ENCODE measurements around the gene ICE1. TPM values are rescaled to one million over a fixed set of nuclear protein-coding genes. Genes with fewer than 3 reads are reported as not detected.
A peak's percentile ranks its signal among the peaks of the same experiment; 100 is the strongest.
"Not testable (repeated sequence)": the region's sequence is repeated elsewhere in the genome, so short reads cannot be mapped to it uniquely, and the experiment has no call there.

ICE1 gene
- total RNA-seq, 1 donor from 2014 or later = 57.6 TPM

DNA sequence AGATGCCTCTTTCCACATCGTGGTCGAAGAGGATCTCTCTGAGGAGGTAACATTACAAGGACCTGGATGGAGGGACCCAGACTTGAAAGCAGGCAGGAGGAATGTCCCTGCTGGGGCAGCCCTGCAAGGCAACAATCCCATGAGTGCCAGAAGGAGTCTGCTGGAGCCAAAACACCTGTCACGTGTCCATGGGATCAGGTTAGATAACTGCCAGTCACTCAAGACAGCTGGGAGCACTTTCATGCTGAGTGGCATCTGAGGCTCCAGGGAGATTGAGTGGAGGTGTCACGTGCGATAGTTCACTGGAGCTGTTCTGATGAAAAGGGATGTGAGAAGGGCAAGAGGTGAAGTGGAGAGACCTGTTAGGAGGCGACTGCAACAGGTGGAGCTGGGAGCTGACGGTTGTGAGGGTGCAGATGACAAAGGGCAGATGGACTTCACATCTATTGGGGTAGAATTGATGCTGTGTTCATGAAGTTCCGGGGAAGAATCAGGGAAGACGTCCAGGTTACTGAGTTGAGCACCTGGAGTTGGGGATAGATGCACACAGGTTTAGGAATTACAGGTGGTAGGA lies 68.4 kb downstream of the ICE1 start:
- no peak for DNase-seq

DNA sequence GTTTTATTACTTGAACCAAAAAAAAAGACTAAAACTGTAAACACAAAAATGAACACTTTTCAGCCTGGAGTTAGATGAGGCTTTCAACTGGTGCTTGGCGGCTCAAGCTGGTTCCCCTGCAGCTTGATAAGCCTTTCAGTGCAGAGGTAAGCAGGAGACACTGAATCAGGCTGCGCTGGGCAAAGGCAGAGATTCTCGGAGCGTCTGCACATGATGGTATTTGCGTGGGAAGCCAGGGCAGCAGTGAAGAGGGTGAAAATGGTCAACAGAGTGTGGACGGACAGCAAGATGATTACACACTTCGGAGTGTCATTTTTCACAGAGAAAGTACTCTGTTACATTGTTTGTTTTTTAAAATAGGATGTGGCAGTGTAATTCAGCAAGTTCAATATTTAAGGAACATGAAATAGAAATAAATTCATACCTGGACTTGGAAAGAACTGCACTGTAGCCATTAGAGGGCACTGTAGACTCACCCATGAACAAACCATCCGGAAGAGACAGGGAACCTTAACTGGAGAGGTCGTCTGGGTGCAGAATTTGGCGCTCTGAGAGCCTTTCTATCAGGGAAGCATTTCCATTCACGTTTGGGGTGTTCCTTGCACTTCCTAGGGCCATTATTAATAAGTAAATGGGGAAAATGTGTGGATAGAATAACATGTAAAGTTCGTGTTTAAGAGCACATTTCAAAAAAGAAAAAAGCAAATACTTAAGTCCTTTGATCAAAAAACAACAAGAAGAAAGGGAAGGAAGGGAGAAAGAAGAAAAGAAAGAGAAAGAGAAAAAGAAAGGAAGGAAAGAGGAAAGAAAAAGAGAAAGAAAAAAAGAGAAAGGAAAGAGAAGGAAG lies 69.8 kb downstream of the ICE1 start:
- no peak for DNase-seq

DNA sequence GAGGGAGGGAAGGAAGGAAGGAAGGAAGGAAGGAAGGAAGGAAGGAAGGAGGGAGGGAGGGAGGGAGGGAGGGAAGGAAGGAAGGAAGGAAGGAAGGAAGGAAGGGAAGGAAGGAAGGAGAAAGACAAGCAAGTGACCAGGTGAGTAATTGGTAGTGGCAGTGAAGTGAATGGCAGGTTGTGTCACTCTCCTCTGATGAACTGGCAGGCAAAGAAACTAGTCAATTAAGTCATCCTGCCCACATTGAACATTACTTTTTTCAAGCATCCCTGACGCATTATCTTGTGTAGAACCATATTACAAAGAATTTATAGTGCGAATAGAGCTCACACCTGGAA lies 70.4 kb downstream of the ICE1 start:
- not testable (repeated sequence) for DNase-seq

DNA sequence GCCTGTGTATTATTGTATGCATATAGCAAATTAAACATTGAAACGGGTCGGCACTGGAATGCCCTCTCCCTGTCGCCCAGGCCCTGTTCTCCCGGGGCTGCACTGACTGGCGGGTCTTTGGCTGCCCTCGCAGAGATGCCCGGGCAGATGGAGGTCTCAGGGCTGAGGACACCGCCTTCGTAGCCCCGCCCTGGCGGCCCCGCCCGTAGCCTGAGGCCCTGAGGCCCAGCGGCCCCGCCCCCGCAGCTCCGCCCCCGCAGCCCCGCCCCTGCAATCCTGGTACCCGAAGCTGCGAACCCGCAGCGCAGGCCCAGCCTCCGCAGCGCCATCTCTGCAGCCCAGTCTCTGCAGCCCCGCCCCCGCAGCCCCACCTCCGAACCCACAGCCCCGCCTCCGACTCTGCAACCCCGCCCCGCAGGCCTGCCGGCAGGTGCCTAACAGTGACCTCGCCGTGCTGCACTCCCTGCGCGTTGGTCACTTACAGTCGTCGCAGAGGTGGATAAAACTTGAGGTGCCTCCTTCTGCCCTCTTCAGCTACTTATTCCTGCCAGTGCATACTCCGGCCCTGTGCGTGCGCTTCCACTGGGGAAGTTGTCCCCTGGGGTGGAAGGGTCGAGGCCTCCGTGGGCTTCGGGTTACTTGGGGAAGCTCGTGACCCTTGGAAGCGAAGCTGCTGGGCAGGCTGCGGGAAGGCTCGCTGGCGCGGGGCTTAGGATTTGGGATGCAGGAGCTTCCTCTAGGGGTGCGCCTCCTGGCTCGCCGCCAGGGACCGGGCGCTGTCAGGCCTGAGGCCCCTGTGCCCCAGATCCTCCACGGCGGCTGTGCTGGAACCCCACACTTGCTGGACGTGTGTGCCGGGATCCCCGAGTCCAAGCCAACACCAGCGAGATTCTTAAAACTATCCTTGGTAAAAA lies 72.3 kb downstream of the ICE1 start:
- no peak for DNase-seq

DNA sequence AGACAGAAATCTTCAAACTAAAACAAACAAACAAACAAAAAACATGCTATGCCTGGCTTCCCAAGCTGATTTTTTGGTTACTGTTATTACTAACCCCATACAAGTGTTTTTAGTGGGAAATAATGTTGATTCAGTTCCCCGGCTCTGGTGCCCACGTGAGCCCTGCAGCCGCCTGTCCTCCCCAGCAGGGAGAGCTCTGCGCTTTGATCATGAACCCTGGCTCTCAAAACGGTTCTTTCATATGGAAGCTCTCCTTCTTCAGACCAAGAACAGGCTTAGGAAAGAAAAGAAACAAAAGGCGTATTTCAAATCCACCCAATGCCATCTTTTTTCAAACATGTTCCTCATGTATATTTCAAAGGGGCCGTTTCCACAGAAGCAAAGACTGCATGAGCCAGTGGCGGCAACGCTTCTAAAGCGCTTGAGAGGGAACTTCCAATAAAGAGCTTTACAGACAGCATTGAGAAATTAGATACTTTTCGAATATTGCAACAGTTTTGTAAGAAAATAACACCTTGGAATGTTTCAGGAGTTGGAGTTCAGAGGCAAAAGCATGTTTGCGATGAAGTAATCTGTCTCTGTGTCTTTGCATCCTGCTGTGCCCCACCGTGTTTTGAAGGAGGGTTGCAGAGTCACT lies 74.8 kb downstream of the ICE1 start:
- DNase-seq = peak; percentile 56

DNA sequence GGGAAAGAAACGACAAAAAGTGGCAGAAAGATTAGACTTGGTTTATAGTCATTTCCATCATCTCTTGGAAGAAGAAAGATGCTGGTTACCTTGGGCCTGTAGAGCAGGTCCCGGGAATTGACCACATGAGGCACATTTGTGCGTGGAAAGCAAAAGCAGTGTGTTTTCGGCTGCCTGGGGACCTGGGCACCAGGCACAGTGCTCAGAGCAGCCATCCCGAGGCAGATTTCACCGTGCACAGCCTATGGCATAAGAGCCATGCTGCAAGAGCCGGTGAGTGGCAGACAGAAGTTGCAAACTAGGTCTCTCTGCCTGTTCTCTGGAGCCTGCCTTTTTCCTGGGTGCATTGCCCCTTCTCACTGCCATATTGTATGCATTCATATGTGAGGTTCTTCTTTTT lies 77.0 kb downstream of the ICE1 start:
- DNase-seq = no peak

DNA sequence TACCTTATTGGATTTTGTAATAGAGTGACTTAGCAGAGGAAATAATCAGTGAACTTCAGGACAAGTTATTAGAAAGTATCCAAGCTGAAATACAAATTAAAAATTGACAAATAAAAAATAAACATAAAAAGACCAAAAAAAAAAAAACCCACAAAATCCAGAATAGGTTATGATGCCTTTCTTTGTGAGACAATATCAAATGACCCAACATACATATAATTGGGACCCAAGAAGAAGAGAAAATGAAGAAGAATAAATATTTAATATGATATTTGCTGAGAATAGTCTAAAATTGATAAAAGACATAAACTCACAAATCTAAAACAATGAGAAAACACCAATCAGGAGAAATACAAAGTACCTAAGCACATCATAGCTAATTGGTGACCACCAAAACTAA lies 81.8 kb downstream of the ICE1 start:
- DNase-seq = no peak

DNA sequence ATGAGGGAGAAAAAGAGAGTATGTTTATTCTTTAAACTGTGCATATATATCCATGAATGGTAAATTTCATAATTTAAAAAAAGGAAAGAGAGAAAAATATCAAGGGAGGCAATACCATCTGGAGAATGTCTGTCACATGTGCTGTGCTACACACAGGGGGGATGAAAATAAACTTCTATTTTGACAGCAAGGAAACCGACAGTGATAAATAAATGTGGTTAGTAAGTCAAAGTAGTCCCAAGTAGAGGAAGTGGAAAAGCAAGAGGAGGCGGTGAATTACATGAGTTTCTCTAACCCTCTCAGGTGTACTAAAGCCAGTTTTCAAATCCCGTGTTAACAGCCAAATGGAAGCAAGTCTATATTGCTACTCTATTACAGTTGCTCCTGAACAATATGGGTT lies 83.3 kb downstream of the ICE1 start:
- no peak for DNase-seq

DNA sequence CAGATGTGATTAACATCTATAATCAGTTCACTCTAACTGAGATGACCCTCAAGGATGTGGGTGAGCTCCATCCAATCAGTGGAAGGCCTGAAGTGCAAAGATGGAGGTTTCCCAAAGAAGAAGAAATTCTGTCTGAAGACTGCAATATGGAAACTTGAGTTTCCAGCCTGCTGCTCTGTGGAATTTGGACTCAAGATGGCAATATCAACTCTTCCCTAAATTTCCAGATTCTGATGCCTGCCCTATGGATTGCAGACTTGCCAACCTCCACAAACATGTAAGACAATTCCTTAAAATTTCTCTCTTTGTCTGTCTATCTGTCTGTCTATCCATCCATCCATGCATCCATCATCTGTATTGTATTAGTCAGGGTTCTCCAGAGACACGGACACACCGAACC lies 85.9 kb downstream of the ICE1 start:
- no peak for DNase-seq

DNA sequence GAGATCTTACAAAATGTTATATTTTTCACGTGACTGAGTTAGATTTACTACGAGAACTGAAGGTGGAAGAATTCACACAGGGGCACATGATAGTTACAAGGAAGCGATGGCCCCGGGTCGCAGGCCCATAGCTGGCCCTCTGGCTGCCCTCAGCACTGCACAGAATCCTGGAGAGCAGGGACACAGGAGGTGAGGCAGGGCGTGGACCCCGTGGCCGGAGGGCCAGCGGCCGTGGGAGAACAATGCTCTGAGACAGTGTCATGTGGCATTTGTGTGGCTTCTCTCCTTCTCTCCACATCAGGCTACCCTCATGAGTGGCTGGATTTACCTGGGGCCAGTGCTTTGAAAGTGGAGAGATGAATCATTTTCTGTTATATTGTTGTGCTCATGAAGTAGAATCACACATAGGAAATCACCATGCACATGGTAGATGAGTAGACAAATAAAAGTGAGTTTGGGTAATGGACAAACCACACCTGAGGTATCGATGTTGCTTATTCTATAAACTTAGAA lies 89.5 kb downstream of the ICE1 start:
- DNase-seq = no peak

DNA sequence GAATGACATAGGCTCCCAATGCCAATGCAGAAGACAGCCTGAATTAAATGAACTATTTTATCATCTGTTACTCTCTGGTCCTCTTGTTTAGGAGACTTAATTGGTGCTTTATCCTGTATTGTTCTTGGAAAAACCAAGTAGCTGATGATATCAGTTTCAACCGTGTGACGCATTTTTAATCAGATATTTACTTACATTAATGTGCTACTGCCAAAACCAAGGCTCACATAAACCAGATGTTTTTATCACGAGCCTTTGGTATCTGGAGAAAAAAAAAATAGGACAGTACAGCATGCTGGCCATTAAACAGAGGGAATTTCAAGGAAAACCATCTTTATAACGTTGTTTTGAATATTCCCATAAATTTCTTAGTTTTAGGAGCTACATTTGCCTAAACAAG lies 90.1 kb downstream of the ICE1 start:
- no peak for DNase-seq

DNA sequence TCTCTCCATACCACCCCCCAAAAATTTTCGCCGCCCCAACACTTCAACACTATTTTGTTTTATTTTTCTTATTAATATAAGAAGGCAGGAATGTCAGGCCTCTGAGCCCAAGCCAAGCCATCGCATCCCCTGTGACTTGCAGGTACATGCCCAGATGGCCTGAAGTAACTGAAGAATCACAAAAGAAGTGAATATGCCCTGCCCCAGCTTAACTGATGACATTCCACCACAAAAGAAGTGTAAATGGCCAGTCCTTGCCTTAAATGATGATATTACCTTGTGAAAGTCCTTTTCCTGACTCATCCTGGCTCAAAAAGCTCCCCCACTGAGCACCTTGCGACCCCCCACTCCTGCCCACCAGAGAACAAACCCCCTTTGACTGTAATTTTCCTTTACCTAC lies 98.1 kb downstream of the ICE1 start:
- DNase-seq = not testable (repeated sequence)

DNA sequence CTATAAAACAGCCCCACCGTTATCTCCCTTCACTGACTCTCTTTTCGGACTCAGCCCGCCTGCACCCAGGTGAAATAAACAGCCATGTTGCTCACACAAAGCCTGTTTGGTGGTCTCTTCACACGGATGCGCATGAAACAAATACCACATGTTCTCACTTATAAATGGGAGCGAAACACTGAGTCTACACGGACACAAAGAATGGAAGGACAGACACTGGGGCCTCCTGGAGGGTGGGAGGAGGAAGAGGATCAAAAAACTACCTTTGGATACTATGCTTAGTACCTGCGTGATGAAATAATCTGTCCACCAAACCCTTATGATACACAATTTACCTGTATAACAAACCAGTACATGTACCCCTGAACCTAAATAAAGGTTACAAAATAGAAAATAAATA lies 98.6 kb downstream of the ICE1 start:
- no peak for DNase-seq

DNA sequence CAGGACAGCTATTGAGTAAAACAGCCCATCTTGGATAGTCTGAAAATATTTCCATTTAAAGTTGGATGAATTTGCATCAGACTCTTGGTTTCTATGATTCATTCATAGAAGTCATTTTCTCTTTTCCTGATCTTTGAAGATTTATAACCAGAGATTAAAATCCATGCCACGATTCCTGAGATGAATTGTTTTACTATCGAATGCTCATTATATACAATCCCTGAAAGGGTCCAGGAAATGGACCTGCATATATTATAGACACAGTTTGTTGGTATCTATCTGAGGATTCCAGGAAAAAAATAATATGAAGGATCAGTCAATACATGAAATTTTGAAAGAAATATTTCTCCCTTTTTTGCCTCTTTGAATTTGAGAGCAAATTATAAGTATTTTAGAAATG lies 99.0 kb downstream of the ICE1 start:
- no peak for DNase-seq

DNA sequence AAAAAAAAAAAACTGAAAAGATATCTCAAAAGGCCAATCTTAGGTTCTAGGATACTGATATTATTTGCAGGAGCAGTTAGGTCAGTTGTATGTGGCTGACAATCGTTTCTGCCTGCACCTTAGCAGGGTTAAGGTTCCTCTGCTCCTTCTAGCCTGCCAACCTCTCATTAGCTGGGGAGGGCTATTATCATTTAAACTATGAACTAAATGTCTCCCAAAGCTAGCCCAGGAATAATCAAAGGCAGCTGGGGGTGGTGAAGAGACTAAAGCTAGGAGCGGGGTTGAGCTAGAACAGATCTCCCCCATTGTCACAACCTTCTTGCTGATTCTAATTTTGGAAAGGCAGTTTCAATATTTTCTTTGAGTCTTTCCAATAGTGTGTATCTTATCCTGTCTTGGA lies 99.9 kb downstream of the ICE1 start:
- DNase-seq = no peak

DNA sequence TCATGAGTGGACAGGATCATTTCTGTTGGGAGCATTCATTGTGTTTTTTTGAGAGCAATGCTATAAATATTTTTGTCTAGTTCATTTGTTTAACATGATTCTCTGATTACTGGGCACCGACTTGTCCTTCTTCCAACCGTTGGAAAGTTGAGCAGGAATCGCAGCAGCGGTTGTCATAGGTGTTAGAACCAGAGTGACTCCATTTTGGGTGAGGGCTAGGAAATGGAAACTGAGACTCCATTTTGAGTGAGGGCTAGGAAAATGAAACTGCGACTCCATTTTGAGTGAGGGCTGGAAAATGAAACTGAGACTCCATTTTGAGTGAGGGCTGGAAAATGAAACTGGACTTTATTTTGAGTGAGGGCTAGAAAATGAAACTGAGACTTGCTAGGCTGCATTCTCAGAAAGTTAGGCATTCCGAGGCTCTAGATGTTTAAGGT lies 100.6 kb downstream of the ICE1 start:
- DNase-seq = no peak

DNA sequence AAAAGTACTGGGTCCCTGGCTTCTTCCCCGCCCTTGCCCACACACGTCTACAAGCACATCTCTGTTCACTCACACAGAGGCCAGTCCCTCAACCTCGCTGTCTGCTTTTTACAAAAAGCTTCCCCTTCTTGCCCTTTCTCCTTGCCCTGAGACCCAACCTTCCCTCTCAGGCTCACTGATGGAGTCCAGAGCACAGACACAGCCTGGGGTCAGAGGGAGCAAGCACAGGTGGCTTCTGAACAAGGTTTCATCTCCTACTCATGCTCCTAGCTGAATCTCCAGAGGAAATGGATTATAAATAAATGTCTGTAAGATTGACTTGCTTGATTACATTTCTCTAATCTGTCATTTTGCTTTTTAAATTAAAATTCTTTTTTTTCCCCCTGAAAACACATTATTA lies 101.8 kb downstream of the ICE1 start:
- no peak for DNase-seq

DNA sequence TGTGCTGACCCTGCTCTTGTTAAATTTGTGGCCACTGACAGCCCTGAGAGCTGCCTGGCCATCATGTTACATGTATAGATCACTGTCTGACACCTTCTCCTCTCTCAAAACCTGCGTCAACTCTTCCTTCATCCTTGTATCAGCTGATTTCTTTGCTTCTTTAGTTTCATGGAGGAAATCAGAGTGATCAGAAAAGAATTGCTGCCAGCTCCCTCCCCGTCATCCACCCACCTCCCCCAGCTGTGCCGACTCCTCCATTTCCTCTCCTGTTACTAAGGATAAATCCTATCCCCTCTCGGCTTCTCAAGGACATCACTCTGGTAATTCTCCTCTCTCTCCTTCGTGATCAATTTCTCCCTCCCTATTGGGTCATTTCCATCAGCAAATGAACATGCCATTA lies 108.9 kb downstream of the ICE1 start:
- no peak for DNase-seq

DNA sequence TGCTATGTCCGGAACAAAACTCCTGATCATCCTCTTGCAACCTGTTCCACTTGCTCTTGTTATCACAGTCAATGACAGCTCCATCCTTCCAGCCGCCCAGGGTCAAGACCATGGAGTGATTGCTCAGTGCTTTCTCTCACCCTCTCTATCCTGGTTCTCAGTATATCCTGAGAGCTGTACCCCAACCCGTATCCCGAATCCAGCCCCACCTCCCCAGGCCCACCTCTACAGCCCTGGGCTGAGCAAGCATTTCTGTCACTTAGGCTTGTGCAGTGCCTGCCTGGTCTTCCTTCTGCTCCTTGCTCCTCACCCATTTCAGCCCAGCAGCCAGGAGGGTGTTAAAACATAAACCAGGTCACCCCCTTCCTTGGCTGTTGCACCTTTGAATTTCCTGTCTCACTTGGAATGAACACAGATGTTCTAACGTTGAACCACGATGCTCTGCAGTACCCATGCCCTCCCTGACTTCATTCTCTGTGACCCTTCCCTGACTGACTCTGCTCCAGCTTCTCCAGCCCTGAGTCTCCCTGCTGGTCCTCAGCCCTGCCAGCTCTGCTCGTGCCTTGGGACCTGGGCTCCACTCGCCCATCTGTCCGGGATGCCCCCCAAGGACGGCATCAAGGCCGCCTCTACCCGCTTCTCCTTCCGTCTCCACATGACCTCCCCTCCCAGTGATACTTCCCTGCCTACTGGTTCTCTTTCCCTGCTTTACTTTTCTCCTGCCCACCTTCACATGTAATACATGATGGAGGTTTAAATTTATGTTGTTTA lies 110.0 kb downstream of the ICE1 start:
- no peak for DNase-seq

DNA sequence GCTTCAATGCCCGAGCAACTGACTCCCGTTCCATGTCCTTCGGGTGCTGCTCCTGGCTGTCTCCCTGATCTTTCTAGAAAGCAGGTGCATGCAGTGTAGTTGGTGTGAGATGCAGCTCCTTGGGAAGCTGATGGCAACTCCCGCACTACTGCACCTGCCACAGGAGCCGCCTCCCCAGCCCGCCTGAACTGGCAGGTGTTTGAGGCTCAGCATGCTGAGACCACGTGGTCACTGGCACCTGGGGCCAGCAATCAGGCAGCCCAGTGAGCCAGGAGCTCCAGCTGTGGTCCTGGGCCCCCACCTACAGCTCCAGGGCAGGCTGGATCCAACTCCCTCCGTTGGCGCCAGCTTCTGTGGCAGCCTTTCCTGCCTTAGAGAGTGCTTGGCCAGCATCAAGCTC lies 111.5 kb downstream of the ICE1 start:
- no peak for DNase-seq

DNA sequence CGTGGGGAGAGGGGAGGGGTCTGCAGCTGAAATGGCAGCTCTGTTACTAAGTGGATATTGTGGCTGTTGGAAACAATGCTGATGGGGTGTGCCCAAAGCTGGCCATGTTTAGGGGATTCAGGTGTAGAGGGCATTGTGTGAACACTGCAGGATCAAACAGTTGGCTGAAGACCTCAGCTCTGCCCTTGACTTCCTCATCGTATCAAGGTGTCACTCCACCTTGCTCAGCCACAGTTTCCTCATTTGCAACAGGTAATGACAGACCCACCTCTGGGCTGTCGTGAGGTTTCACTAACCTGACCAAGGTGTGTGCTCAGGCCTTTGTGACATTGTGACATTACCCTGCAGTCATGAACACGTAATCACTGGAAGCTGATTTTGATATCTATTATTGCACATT lies 111.9 kb downstream of the ICE1 start:
- DNase-seq = no peak

DNA sequence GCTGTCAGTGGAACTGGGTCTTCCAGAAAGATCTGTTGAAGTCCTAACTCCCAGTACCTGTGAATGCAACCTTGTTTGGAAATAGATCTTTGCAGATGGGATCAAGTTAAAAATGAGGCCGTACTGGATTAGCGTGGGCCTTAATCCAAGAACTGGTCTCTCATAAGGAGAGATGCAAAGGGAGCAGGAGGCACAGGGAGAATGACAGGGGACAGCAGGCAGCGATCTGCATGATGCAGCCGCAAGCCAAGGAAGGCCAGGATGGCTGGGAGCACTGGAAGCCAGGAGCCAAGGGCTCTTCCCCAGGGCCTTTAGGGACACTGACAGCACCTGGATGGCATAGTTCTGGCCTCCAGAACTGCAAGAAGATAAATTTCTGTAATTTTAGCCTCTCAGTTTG lies 114.4 kb downstream of the ICE1 start:
- no peak for DNase-seq
